GM18873 (cell line): ENCODE results near the gene CYB5D1.
A peak's percentile ranks its signal among the peaks of the same experiment; 100 is the strongest.
"Not testable (repeated sequence)": the region's sequence is repeated elsewhere in the genome, so short reads cannot be mapped to it uniquely, and the experiment has no call there.

Experiments used
- ATAC-seq: cut with Tn5 transposase; IDR thresholded peaks from one replicate; pipeline ENCODE4 v1.9.1; 2021; ENCODE audit warnings: mild to moderate bottlenecking, moderate library complexity, moderate number of reproducible peaks; ENCODE audit not compliant: unreplicated experiment, low FRiP score

Gene CYB5D1, protein sequence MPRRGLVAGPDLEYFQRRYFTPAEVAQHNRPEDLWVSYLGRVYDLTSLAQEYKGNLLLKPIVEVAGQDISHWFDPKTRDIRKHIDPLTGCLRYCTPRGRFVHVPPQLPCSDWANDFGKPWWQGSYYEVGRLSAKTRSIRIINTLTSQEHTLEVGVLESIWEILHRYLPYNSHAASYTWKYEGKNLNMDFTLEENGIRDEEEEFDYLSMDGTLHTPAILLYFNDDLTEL

DNA sequence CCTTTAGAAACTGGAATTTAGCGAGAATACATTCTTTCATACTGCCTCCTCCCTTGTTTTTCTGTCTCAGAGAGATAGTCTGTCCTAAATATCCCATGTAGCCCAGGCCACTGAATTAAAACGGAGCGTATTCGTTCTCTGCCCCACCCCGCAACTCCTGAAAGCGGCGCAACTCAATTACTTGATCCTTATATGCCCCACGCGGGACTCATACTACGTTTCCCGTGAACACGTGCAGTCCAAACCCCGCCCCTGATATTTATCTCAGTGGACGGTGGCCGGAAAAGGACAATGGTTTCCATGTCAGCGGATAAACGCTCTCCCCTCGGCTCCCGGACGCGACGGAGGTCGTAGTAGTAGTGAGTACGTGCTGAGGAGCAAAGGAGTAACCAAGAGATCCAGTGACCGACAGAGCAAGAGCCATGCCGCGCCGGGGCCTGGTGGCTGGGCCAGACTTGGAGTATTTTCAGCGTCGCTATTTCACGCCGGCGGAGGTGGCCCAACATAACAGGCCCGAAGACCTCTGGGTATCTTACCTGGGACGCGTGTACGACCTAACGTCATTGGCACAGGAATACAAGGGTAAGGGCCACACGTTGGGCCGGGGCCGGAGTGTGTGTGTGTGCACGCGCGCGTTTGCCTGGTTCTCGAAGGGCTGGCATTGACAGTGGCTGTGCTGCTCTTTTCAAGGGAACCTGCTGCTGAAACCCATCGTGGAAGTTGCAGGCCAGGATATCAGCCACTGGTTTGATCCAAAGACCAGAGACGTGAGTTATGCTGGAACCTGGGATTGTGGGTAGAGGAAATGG, at the start of gene CYB5D1:
Gene CYB5D1 (plus strand): TSS at position 291 of the 809 bp plus-strand sequence. CDS start 132 bp downstream, at position 423.
- peak; percentile 29 for ATAC-seq

DNA sequence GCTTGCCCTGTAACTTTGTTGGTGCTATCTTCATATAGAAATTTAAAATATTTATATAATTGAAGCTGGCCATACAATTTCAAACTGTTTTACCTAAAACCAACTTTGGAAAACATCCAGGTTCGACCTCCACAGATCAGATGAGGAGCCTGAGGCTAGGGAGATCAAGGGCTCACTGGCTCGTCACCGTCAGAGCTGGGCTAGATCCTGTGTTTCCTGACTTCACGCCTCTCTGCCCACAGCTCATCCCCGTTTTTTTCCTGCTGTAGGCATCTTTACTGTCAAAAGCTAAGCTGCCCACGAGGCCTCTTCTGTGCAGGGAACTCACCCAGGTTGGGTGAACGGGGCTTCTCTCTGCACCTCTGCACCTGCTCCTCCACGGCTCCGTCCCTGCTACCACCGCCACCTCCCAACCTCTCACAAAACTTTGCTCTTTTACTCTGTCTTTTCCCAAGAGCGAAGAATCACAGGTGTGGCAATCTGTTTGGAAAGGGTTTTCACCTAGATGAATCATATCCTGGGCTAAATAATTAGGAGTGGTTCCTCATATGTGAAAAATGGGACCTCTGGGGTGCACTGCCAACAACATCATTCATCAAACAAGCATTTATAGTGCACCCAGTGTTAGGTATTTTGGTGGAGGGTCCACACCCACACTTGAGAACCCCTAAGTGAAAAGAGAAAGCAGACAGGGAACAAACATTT, 48.6 kb upstream of the CYB5D1 start:
- no peak for ATAC-seq

DNA sequence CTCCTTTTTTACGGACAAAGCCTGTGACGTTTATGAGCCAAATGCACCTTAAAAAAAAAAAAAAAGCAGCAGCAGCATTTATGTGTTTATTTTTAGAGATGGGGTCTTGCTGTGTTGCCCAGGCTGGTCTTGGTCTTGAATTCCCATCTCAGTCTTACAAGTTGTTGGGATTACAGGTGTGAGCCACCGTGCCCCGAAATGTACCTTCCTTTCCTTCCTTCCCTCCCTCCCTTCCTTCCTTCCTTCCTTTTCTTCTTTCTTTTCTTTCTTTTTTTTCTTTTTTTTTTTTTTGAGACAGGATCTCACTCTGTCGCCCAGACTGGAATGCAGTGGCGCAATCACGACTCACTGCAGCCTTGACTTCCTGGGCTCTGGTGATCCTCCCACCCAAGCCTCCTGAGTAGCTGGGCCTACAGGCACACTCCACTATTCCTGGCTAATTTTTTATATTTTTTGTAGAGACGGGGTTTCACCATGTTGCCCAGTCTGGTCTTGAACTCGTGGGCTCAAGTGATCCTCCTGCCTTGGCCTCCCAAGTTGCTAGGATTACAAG, 47.9 kb upstream of the CYB5D1 start:
- not testable (repeated sequence) for ATAC-seq

DNA sequence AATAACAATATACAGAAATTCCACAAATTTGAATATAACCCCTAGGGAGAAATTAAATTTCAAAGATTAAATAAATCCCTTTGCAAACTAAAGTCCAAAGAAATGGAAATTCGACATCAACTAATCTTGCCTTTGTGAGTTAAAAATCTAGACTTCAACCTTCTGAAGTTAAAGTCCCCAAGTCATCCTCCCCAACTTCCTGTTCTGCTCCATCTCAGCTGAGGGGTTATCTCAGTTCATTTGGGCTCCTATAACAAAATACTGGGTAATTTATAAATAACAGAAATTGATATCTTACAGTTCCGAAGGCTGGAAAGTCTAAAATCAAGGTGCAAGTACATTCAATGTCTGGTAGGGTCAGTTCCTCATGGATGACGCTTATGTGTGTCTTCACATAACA, 46.6 kb upstream of the CYB5D1 start:
- no peak for ATAC-seq

DNA sequence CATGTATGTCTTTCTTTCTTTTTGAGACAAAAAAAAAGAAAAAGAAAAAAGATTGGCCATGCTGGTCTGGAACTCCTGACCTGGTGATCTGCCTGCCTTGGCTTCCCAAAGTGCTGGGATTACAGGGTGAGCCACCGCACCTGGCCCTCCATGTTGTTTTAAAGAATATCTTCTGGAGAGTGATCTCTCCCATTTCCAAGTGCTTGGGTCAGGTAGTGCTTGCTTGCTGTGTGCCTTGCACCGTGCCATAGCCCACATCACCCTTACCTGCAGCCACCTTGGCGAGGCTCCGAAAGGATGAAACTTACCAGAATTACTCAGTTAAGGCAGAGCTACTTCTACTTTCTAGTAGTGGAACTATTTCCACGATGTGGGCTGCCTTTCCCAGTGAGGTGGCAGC, 42.8 kb upstream of the CYB5D1 start:
- no peak for ATAC-seq

DNA sequence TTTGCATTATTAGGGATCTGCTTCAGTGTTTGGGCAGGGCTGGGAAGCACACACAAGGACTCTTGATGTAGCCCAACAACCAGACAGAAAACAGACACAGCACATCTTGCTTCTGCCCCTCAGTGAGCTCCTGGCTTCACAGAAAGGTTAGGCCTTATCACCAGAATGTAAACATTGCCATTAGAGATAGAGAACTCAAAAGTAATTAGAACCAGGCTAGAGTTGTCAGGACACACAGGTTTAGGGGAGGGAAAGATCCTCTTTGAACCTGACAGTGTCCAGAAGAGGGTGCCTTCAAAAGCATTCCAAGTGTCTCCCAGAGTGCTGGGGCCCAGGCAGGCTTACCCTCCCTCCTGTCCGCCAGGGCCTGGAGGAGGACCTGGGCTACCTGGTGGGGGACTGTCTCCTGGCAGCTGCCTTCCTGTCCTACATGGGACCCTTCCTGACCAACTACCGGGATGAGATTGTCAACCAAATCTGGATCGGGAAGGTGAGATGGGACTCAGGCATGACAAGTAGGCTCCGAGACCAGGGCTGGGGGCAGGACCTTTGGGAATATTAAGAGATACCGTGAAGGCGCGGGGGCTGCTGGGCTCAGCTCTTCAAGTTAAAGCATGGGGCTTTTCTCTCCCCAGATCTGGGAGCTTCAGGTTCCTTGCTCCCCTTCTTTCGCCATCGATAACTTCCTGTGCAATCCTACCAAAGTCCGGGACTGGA, 40.7 kb upstream of the CYB5D1 start:
- no peak for ATAC-seq

DNA sequence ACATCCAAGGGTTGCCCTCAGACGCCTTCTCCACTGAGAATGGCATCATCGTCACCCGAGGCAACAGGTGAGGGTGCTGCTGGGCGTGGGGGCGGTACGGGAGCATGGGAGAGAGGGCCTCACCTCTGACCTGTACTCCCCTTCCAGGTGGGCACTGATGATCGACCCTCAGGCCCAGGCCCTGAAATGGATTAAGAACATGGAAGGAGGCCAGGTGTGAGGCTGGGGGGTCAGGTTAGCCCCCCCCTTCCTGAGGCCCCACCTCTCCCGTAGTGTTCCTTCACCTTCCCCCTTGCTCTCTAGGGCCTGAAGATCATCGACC, 40.2 kb upstream of the CYB5D1 start:
- no peak for ATAC-seq

DNA sequence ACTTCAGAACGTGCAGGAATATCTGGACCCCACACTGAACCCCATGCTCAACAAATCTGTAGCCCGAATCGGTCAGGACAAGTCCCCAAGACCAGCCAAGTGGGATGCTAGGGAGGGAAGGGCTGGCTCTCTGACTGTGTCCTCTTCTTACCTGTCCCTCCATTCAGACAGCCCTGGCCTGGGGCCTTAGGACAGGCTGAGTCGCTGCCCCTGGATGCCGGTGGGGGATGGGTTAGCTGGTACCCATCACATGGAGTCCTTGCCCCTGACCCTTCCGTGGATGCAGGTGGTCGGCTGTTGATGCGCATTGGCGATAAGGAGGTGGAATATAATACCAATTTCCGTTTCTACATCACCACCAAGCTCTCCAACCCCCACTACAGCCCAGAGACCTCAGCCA, 39.8 kb upstream of the CYB5D1 start:
- no peak for ATAC-seq

DNA sequence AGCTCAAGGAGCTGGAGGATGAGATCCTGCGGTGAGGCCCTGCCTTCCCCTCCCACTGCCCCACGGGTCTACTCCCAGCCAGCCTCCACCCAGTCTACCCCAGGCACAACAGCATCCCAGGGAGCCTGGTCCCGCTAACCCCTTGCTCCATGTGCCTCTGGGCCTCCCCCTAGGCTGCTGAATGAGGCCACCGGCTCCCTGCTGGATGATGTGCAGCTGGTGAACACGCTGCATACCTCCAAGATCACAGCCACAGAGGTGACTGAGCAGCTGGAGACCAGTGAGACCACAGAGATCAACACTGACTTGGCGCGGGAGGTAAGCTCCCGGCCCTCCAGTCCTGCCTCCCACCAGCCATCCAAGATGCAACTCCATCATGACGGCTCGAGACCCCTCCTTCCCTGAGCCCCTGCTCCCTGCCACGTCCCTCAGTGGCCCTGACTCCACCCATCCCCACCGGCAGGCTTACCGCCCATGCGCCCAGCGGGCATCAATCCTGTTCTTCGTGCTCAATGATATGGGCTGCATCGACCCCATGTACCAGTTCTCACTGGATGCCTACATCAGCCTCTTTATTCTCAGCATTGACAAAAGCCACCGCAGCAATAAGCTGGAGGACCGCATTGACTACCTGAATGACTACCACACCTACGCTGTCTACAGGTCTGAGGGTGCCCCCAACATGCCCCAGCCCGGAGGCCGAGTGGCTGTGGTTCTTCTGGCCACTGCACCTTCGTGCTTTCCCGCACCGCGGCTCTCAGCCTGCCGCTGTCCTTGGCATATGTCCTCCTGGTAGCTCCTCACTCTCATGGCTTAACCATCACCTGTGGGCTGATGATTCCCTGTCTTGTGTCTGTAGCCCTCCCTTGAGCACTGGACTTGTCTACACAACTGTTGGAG, 38.8 kb upstream of the CYB5D1 start:
- no peak for ATAC-seq

DNA sequence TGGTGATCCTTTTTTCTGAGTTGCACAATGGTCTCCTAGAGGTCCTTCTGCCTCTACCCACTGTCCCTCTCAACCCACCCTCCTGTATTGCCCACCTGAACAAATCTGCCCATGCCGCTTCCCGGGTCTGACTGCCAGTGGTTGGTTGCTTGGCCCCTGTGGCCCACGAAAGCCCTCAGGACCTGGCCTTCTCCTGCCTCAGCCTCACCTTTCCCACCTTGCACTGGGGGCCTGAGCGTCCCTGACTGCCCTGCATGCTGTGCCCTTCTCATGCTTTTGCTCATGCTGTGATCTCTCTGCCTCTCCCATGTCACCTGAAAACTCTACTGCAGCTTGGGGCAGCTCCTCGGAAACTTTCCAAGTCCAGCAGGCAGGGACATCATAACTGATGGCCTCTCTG, 37.6 kb upstream of the CYB5D1 start:
- no peak for ATAC-seq

DNA sequence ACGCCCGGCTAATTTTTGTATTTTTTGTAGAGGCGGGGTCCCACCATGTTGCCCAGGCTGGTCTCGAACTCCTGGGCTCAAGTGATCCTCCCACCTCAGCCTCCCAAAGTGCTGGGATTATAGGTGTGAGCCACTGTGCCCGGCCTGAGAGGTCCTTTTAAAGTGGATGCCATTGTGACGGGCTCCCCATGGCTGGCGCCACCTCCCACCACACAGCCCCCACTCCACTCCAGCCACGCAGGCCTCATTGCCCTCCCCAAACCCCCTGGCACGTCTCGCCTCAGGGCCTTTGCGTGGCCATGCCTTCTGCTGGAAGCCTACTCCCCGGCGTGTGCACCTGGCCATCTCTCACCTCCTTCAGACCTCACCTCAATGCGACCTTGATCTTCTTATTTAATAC, 35.7 kb upstream of the CYB5D1 start:
- no peak for ATAC-seq

DNA sequence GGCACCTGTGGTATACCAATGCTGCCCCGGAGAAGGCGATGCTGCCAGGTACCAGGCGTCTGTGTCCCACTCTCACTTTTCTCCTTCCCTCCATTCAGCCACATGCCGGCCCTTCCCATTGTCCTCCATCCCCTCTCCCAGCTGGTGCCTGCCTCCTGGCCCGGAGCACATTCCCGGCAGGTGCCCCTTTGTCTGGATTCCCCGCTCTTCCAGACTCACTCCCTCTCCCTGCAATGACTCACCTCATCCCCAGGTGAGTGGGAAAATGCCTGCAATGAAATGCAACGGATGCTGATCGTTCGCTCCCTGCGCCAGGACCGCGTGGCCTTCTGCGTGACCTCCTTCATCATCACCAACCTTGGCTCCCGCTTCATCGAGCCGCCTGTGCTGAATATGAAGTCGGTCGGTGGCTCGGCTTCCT, 34.2 kb upstream of the CYB5D1 start:
- no peak for ATAC-seq

DNA sequence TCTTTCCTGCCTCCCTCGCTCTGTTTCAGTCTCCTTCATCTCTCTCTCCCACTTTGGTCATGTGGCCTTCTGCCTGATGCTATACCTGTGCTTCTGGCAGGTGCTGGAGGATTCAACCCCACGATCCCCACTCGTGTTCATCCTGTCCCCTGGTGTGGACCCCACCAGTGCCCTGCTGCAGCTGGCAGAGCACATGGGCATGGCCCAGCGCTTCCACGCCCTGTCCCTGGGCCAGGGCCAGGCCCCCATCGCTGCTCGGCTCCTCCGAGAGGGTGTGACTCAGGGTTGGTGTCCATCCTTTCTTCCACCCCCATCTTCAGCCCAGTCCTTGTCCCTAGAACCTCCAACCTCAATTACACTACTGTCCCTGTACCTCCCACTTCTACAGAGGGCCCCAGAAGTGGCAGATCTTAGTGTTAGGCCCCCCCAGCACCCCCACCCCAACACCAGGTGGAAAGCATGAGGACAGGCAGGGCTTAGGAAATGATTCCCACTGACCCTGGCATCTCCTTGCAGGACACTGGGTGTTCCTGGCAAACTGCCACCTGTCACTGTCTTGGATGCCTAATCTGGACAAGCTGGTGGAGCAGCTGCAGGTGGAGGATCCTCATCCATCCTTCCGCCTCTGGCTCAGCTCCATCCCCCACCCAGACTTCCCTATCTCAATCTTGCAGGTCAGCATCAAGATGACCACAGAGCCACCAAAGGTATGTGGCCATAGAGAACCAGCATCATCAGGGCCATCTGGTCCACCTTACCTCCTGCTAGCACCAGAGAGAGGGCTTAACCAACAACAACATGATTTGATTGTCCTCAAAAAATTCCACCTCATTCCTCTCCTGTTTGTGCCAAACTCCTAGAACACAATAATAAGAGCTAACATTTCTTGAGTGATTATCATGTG, 33.5 kb upstream of the CYB5D1 start:
- ATAC-seq: no peak

DNA sequence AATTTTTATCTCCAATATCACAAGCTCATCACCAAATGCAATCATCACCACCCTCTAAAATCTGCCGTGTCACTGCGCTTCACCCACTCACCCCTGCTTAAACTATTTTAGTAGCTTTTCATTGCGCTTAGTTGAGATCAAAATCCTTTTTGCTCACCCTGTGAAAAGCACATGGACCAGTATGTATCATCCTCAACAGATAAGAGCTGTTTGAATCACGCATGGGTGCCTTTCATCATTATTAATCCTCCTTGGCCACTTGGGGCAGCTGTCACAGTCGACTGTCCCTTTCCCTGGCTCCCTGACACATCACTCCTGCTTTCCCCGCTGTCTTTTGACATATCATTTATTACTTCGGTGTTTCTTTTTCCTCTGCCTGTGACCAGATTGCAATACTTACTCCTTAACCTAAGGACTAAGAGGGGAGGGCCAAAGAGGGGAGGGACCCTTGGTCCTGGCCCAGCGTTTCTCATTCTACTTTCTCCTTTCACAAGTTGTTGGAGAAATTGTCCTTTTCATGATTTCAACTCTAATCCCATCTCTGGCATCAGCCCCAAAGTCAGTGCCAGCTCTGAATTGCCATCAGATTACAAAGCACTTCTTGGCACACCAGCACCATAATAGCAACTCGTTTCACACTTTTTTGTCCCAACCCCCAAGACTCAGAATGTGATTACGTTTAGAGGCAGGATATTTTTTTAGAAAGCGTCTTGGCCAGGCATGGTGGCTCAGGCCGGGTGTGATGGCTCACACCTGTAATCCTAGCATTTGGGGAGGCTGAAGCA, 32.4 kb upstream of the CYB5D1 start:
- ATAC-seq: no peak

DNA sequence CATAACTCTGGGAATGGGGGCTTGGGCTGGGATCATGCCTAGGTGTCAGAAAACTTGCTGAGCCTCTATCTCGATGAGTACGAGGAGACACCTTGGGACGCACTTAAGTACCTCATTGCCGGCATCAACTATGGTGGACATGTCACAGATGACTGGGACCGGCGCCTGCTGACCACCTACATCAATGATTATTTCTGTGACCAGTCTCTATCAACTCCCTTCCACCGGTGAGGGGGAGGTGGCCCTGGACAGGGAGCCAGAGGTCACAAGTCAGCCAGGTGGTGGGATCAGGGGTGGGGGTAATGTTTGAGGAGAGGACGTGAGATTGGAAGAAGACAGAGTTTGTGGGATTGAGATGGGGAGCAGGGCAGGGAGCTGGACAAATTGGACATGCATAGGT, 27.2 kb upstream of the CYB5D1 start:
- ATAC-seq: no peak

DNA sequence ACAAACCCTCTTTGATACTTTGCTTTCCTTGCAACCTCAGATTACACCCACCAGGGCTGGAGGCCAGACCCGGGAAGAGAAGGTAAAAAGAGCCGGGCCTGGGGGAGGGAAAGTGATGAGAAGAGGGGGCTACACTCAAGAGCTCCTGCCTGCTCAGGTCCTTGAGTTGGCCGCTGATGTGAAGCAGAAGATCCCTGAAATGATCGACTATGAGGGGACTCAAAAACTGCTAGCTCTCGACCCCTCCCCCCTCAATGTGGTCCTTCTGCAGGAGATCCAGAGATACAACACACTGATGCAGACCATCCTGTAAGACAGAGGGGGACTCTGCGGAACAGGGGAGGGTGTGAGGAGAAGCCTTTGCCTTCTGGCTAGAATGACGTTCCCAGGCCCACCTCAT, 26.6 kb upstream of the CYB5D1 start:
- ATAC-seq: no peak

DNA sequence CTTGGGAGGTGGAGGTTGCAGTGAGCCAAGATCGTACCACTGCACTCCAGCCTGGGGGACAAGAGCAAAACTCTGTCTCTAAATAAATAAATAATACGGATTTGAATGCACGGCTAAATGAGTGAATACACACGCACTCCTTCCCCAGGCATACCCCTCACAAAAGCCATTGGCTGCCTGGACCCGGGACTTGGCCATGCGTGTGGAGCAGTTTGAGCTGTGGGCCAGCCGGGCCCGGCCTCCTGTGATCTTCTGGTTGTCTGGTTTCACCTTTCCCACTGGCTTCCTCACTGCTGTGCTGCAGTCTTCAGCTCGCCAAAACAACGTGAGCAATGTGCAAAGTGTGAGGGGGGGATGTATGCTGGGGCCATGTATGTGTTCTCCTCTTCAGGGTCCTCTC, 25.4 kb upstream of the CYB5D1 start:
- no peak for ATAC-seq
